Uterus (tissue), 2 donors: ENCODE measurements around the gene PDE4B.

ENCODE experiments used
- POLR2A ChIP-seq, 2 donors: fragments of 450-650 bp; IDR thresholded peaks; one replicate each; pipeline ENCODE4 v1.6.1; 2016; ENCODE audit warnings: antibody characterized with exemption in 2 of 2, mild to moderate bottlenecking in 1 of 2, moderate library complexity in 1 of 2
- TF ChIP-seq, protein P1 (sequence below), 4 experiments: fragments of 200-600 bp in 2 of 4; fragments of 450-650 bp in 2 of 4; sonication (generic) in 2 of 4; IDR thresholded peaks; one replicate each; pipeline ENCODE4 v1.5.1; 2016 to 2019; ENCODE audit warnings: antibody characterized with exemption in 4 of 4, mild to moderate bottlenecking in 2 of 4, moderate library complexity in 1 of 4

DNA sequence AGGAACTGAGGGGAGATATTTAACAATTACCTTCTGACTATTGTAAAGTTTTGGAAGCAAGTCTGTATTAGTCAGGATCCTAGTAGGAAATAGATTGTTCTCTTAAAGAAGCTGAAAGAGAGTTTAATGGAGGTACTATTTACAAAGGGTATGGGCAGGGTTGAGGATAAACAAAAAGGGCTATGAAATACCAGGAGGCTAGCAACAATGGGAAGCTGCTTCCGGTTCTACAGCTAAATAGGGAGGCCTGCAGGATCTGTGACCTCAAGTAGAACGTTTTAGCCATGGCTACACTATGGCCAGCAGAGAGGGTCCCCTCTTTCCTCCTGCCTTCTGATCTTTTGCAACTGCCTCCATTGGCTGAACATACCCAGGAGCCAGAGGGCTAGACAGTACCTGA lies 117.7 kb downstream of the PDE4B start:
- TF ChIP-seq, protein P1, sequence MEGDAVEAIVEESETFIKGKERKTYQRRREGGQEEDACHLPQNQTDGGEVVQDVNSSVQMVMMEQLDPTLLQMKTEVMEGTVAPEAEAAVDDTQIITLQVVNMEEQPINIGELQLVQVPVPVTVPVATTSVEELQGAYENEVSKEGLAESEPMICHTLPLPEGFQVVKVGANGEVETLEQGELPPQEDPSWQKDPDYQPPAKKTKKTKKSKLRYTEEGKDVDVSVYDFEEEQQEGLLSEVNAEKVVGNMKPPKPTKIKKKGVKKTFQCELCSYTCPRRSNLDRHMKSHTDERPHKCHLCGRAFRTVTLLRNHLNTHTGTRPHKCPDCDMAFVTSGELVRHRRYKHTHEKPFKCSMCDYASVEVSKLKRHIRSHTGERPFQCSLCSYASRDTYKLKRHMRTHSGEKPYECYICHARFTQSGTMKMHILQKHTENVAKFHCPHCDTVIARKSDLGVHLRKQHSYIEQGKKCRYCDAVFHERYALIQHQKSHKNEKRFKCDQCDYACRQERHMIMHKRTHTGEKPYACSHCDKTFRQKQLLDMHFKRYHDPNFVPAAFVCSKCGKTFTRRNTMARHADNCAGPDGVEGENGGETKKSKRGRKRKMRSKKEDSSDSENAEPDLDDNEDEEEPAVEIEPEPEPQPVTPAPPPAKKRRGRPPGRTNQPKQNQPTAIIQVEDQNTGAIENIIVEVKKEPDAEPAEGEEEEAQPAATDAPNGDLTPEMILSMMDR (IDR thresholded peaks at IDR 0.05): no peak
- TF ChIP-seq POLR2A (IDR thresholded peaks at IDR 0.05): no peak
